ENCODE measurements around the gene ZNF579.

DNA sequence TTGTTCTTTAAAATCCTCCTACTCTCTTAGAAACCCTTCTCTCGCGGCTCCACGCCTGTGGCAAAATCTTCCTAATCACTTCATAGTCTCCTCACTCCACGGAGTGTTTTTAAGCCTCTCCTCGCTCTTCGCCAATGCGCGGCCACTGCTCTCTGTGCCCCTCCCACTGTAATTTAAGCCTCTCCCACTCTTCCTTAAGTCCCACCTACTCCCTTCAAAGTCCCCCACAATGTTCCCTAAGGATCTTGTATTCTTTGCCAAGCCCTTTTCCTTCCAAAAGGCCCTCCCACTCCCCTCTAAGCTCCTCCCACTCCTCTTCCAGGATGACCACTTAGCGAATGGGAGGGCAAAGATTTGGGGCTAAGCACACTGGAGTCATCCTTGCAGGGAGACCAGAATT lies 17.4 kb upstream of the ZNF579 start:
- TF ChIP-seq ZNF274 (IDR thresholded peaks at IDR 0.05; ENCODE audit: low read depth, low read length) (no peak), SUZ12 (IDR thresholded peaks at IDR 0.05; ENCODE audit: extremely low read depth, insufficient read depth, insufficient read length) (no peak)

Data from NT2/D1 (cell line).